Inferior parietal cortex (tissue), 1 donor: ENCODE data around the gene PLD2.

Experiments used
- DNase-seq: peaks from one replicate; pipeline ENCODE4 v3.0.0-alpha.2; 2016; ENCODE audit errors: extremely low spot score

Gene PLD2

GRCh38 chr17:4833941-4834680 lies 27.2 kb downstream of the PLD2 start:
- no peak for DNase-seq

GRCh38 chr17:4834681-4835020 lies 27.7 kb downstream of the PLD2 start:
- no peak for DNase-seq

- no peak for DNase-seq
Observed at GRCh38 chr17:4836221-4836620, 29.3 kb downstream of the PLD2 start.

DNA sequence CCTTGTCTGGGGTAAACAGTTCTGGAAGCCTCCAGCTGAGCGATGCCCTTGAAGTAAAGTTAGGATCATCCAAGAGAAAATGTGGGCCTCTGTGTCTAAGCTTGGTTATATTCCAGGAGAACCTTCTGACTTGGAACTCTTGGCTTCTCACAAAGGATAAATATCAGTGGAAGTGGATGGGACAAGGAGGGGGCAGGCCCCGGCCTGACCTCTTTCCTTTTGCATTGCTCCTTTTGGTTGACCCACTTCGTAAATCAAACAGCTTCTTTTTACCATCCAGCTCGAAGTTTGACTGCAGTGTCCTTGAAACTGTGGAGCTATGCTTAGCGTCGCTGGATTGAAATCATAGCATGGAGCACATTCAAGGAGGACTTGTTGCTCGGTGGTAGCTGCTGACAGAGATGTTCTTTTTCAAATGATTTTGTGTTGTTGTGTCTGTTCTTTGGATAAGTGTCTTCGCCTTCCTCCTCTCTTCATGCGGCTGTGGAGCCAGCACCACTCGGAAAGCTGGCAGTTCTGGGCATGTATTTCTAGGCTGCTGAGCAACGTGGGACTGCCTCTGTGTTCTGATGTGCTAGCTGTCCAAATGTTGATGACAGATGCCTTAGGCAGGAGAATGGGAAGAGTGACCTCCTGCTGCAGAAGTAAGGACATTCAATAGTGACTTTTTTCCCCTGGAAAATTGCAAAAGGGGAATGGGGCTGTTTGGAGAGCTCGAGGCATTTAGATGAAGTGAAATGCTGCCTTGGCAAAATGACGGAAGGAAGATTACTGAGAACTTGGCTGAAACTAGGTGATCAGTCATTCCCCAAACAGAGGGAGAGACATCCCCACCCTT lies 30.7 kb downstream of the PLD2 start:
- no peak for DNase-seq

DNA sequence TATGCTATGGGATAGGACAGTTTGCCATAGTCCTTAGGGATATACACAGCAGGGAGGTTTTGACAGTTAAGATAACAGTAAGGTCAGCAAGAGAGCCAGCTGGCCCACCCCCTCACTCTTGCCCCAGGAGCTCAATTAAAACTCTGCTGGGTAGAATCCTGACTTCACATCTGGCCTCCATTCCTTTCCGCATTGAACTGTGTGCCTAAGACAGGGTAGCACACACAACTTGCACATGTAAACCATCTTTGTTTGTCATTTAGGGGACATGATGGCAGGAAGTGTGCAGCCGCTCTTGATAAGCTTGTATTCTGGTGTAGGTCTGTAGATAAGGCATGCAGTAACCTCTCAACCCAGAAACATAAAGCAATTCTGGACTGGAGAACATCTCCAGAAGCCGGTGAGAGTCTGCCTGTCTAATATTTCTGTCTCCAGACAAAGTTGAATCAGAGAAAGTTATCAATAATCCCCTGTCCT lies 31.4 kb downstream of the PLD2 start:
- no peak for DNase-seq

DNA sequence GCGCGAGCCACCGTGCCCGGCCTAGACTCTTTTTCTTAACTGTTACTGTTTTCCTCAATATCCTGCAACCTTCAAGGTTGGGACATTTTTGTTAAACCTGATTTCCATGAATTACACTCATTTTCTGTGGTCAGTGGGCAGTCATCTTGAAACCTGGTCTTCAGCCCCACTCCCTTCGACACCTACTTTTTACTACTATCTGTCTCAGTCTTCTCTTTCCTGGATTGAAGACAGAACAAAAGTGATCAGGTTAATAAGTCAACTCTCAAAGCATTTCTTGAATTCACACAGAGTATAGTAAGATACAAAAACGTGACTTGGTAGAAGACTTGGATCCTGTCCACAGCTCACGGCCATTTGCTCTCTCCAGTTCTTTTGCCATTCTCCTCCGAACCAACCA lies 32.3 kb downstream of the PLD2 start:
- no peak for DNase-seq

GRCh38 chr17:4839965-4840892 lies 33.3 kb downstream of the PLD2 start:
- DNase-seq: no peak

GRCh38 chr17:4840893-4841242 lies 33.9 kb downstream of the PLD2 start:
- DNase-seq: no peak

- no peak for DNase-seq
Observed at GRCh38 chr17:4842376-4842775, 35.4 kb downstream of the PLD2 start.

- DNase-seq: no peak
Observed at GRCh38 chr17:4843321-4844000, 36.5 kb downstream of the PLD2 start.

- no peak for DNase-seq
Observed at GRCh38 chr17:4845118-4845517, 38.2 kb downstream of the PLD2 start.

DNA sequence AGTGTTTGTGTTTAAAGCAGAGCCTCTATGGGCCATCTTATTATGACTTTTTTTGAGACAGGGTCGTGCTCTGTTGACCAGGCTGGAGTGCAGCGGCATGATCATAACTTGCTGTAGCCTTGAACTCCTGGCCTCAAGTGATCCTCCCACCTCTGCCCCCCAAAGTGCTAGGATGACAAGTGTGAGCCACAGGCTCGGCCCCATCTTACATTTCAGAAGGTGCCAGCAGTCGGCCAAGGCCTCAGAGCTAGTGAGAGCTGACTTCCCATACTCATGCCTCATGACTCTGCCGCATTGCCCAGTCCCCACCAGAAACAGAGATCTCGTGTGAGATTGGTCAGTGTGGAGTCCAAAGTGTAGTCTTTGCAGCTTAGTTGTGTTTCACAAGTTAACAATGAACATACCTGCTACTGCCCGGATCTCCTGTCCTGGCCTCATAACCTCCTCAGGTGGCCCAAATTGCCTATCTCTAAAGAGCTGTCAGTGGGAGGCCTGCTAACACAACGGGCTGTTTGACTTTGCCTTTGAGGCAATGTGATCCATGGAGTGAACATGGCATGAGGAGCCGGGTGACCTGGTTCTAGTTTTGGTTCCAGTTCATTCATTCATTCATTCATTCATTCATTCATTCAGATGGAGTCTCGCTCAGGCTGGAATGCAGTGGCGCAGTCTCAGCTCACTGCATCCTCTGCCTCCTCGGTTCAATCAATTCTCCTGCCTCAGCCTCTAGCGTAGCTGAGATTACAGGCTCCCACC lies 39.9 kb downstream of the PLD2 start:
- DNase-seq: no peak

DNA sequence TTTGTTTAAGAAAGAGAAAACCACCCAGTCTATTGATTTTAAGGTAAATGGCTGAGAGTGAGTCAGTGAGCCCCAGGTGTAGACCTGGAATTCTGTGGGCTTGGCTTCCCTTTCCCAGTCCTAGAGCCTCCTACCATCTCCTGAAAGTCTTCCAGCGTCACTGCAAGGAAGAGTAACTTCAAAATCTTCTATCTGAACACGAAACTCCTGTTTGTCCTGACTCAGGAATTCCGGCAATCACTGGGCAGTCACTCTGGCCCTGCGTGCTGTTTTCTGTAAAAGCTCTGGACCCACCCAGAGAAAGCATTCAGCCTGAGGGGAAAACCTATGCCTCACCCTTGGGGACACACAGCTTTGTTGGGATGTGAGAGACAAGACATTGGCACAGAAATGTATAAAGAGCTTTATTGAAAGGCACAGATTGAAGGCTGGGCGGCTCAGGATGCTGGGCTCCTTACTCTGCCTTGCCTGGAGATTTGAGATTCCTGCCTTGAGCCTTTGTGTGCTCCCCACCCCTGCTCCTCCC lies 42.1 kb downstream of the PLD2 start:
- DNase-seq: no peak

GRCh38 chr17:4850246-4850645 lies 43.3 kb downstream of the PLD2 start:
- DNase-seq: no peak

- no peak for DNase-seq
Observed at GRCh38 chr17:4851084-4851483, 44.1 kb downstream of the PLD2 start.

DNA sequence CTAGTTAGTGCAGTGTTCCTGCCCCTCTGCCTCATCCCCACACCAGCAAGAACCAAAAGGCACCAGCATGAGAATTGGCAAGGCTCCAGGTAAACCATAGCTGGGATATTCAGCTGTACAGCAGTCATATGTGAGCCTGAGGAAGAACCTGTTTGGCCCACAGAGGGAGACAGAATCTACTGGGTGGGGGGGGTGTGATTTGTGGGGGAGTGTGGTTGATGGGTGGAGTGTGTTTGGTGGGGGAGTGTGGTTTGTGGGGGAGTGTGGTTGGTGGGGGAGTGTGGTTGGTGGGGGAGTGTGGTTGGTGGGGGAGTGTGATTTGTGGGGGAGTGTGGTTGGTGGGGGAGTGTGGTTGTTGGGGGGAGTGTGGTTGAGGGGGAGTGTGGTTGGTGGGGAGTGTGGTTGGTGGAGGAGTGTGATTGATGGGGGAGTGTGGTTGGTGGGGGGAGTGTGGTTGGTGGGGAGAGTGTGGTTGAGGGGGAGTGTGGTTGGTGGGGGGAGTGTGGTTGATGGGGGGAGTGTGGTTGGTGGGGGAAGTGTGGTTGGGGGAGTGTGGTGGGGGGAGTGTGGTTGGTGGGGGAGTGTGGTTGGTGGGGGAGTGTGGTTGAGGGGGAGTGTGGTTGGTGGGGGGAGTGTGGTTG lies 45.7 kb downstream of the PLD2 start:
- DNase-seq: no peak

GRCh38 chr17:4853208-4853671 lies 46.3 kb downstream of the PLD2 start:
- no peak for DNase-seq

GRCh38 chr17:4854111-4854681 lies 47.2 kb downstream of the PLD2 start:
- DNase-seq: no peak

- DNase-seq: no peak
Observed at GRCh38 chr17:4856271-4856936, 49.5 kb downstream of the PLD2 start.
